Astrocyte (in vitro differentiated cells and primary cell): Measurements from ENCODE around the gene GALNT17. TPM values are rescaled to one million over a fixed set of nuclear protein-coding genes. Genes with fewer than 3 reads are reported as not detected.

Experiments
- DNase-seq: peaks from one replicate; pipeline ENCODE4 v3.0.0-alpha.2; 2010; ENCODE audit warnings: low read depth
- FAIRE-seq: peaks from 2 replicates; lab custom pipeline; 2011; peaks lifted over from hg19 to GRCh38; lab: Jason Lieb, UNC
- H2AFZ ChIP-seq: 2 replicates; pipeline ENCODE4 v1.6.0; 2012; ENCODE audit warnings: low read depth, low read length, inconsistent platforms
- H3K27ac ChIP-seq: 2 replicates; pipeline ENCODE4 v1.5.1; 2011; ENCODE audit warnings: low read depth, low read length, inconsistent platforms
- H3K27me3 ChIP-seq: 2 replicates; pipeline ENCODE4 v1.6.0; 2011; ENCODE audit warnings: low read length, inconsistent platforms; ENCODE audit not compliant: insufficient read depth
- H3K36me3 ChIP-seq: 2 replicates; pipeline ENCODE4 v1.5.1; 2011; ENCODE audit warnings: low read length, inconsistent platforms; ENCODE audit not compliant: insufficient read depth
- H3K4me1 ChIP-seq: 2 replicates; pipeline ENCODE4 v1.5.1; 2011; ENCODE audit warnings: low read length, inconsistent platforms; ENCODE audit not compliant: insufficient read depth
- H3K4me2 ChIP-seq: 2 replicates; pipeline ENCODE4 v1.6.0; 2012; ENCODE audit warnings: low read length, inconsistent platforms
- H3K4me3 ChIP-seq: 2 replicates; pipeline ENCODE4 v1.5.1; 2011; ENCODE audit warnings: low read depth, mild to moderate bottlenecking, low read length, inconsistent platforms; ENCODE audit not compliant: insufficient read depth
- H3K79me2 ChIP-seq: 2 replicates; pipeline ENCODE4 v1.6.0; 2012; ENCODE audit warnings: mild to moderate bottlenecking, low read length, inconsistent platforms; ENCODE audit not compliant: insufficient read depth
- H3K9ac ChIP-seq: 2 replicates; pipeline ENCODE4 v1.6.0; 2012; ENCODE audit warnings: mild to moderate bottlenecking, low read length, inconsistent platforms
- H3K9me3 ChIP-seq: 2 replicates; pipeline ENCODE4 v1.5.1; 2012; ENCODE audit warnings: low read depth, mild to moderate bottlenecking, low read length, inconsistent platforms; ENCODE audit not compliant: insufficient read depth
- H4K20me1 ChIP-seq: 2 replicates; pipeline ENCODE4 v1.6.0; 2012; ENCODE audit warnings: low read length, inconsistent platforms; ENCODE audit not compliant: insufficient read depth
- H3K27ac Mint-ChIP-seq: one replicate; pipeline ENCODE4 v1.8.0; 2021; ENCODE audit warnings: mild to moderate bottlenecking, mixed read lengths; ENCODE audit not compliant: unreplicated experiment
- H3K27me3 Mint-ChIP-seq: one replicate; pipeline ENCODE4 v1.8.0; 2021; ENCODE audit warnings: low read depth, mixed read lengths; ENCODE audit not compliant: unreplicated experiment
- H3K36me3 Mint-ChIP-seq: one replicate; pipeline ENCODE4 v1.8.0; 2021; ENCODE audit warnings: low read depth, mixed read lengths; ENCODE audit not compliant: unreplicated experiment
- H3K4me1 Mint-ChIP-seq: one replicate; pipeline ENCODE4 v1.8.0; 2021; ENCODE audit warnings: low read depth, mixed read lengths; ENCODE audit not compliant: unreplicated experiment
- H3K4me3 Mint-ChIP-seq: one replicate; pipeline ENCODE4 v1.8.0; 2021; ENCODE audit warnings: mild to moderate bottlenecking, moderate library complexity, mixed read lengths; ENCODE audit not compliant: unreplicated experiment
- H3K9me3 Mint-ChIP-seq: one replicate; pipeline ENCODE4 v1.8.0; 2021; ENCODE audit warnings: mild to moderate bottlenecking, mixed read lengths; ENCODE audit not compliant: unreplicated experiment
- CTCF ChIP-seq: IDR thresholded peaks from 2 replicates; pipeline ENCODE4 v1.5.1; 2011; ENCODE audit warnings: low read depth, mild to moderate bottlenecking, inconsistent platforms, low read length, moderate library complexity; ENCODE audit not compliant: insufficient read depth
- EZH2 ChIP-seq: IDR thresholded peaks from 2 replicates; pipeline ENCODE4 v1.6.1; 2012; ENCODE audit warnings: mild to moderate bottlenecking, low read length, inconsistent platforms; ENCODE audit not compliant: insufficient read depth
- total RNA-seq: library from RNA; stranded (reverse); gene quantifications from 2 replicates; pipeline ENCODE4 v1.2.1, GENCODE V29; 2021

Gene GALNT17
- total RNA-seq, 1 donor from 2014 or later = 7.8 TPM

GRCh38 chr7:71308096-71308495 lies 176.2 kb downstream of the GALNT17 start:
- no peaks in the 10 kb centered on the region for H3K27me3 ChIP-seq
- peak; percentile 90 for DNase-seq
- H3K79me2 ChIP-seq = no peaks in the 10 kb centered on the region
- peak overlapping the region; percentile 95 for H3K27ac Mint-ChIP-seq
- no peak for TF ChIP-seq CTCF
- no peak for TF ChIP-seq EZH2
- H3K9ac ChIP-seq = peak overlapping the region; percentile 53
- no peak for FAIRE-seq
- peaks cover 35% of the 10 kb centered on the region for H3K4me1 Mint-ChIP-seq
- H3K27me3 Mint-ChIP-seq = no peaks in the 10 kb centered on the region
- H4K20me1 ChIP-seq = no peaks in the 10 kb centered on the region
- peak overlapping the region; percentile 78 for H3K4me2 ChIP-seq
- H3K4me3 Mint-ChIP-seq = peak overlapping the region; percentile 20
- no peaks in the 10 kb centered on the region for H3K36me3 Mint-ChIP-seq
- peaks cover 22% of the 10 kb centered on the region for H3K4me1 ChIP-seq
- H3K9me3 ChIP-seq = no peaks in the 10 kb centered on the region
- H3K4me3 ChIP-seq = no peak overlapping the region
- H3K9me3 Mint-ChIP-seq = peaks cover 4% of the 10 kb centered on the region
- H3K36me3 ChIP-seq = no peaks in the 10 kb centered on the region
- peak overlapping the region; percentile 76 for H3K27ac ChIP-seq
- H2AFZ ChIP-seq = no peak overlapping the region

GRCh38 chr7:71311576-71311975 lies 179.6 kb downstream of the GALNT17 start:
- Histone ChIP-seq H3K27me3 (no peaks in the 10 kb centered on the region), H3K4me1 (peaks cover 12% of the 10 kb centered on the region), H3K27ac (no peak overlapping the region), H3K4me3 (no peak overlapping the region), H3K36me3 (no peaks in the 10 kb centered on the region), H3K4me2 (no peak overlapping the region), H4K20me1 (no peaks in the 10 kb centered on the region), H3K9ac (no peak overlapping the region), H3K9me3 (no peaks in the 10 kb centered on the region), H2AFZ (no peak overlapping the region), H3K79me2 (no peaks in the 10 kb centered on the region)
- peaks cover 14% of the 10 kb centered on the region for H3K9me3 Mint-ChIP-seq
- peaks cover 23% of the 10 kb centered on the region for H3K4me1 Mint-ChIP-seq
- TF ChIP-seq EZH2 = no peak
- no peak for TF ChIP-seq CTCF
- no peaks in the 10 kb centered on the region for H3K27me3 Mint-ChIP-seq
- H3K27ac Mint-ChIP-seq = peak overlapping the region; percentile 6
- no peak for DNase-seq
- H3K36me3 Mint-ChIP-seq = peaks cover 2% of the 10 kb centered on the region
- H3K4me3 Mint-ChIP-seq = no peak overlapping the region
- no peak for FAIRE-seq

GRCh38 chr7:71312755-71313490 lies 181.0 kb downstream of the GALNT17 start:
- H3K27ac ChIP-seq = no peak overlapping the region
- Mint-ChIP-seq H3K4me3 (no peak overlapping the region), H3K27ac (no peak overlapping the region)

More at GRCh38 chr7:71312755-71313490, 181.0 kb downstream of the GALNT17 start:
- Histone ChIP-seq H3K9me3 (no peaks in the 10 kb centered on the region), H4K20me1 (no peaks in the 10 kb centered on the region), H3K4me2 (no peak overlapping the region), H3K36me3 (no peaks in the 10 kb centered on the region), H3K27me3 (no peaks in the 10 kb centered on the region), H3K79me2 (no peaks in the 10 kb centered on the region), H2AFZ (no peak overlapping the region), H3K9ac (no peak overlapping the region), H3K4me1 (peaks cover 12% of the 10 kb centered on the region), H3K4me3 (no peak overlapping the region)
- Mint-ChIP-seq H3K27me3 (no peaks in the 10 kb centered on the region), H3K4me1 (peaks cover 16% of the 10 kb centered on the region), H3K9me3 (peaks cover 16% of the 10 kb centered on the region), H3K36me3 (peaks cover 2% of the 10 kb centered on the region)
- DNase-seq (no peak), FAIRE-seq (no peak)
- TF ChIP-seq EZH2 (no peak), CTCF (no peak)
